Gastrocnemius medialis (tissue), 4 donors: ENCODE data around the gene BICRAL.

Experiments used
- CTCF ChIP-seq, 5 experiments: fragments of 450-650 bp in 3 of 5; fragments of 200-600 bp in 2 of 5; sonication (generic) in 2 of 5; IDR thresholded peaks in 4 of 5; conservative IDR thresholded peaks in 1 of 5; 1 replicate in 4 of 5; 2 replicates in 1 of 5; pipeline ENCODE4 v1.5.1; 2016 to 2019; ENCODE audit warnings: antibody characterized with exemption in 5 of 5, mild to moderate bottlenecking in 3 of 5, moderate library complexity in 3 of 5
- POLR2A ChIP-seq, 2 donors: fragments of 450-650 bp; IDR thresholded peaks; one replicate each; pipeline ENCODE4 v1.6.1; 2017; ENCODE audit warnings: antibody characterized with exemption in 2 of 2, mild to moderate bottlenecking in 2 of 2, moderate library complexity in 2 of 2

- TF ChIP-seq CTCF (IDR thresholded peaks at IDR 0.05 in 4 of 5, conservative IDR thresholded peaks at IDR 0.05 in 1 of 5) (no peak), POLR2A (IDR thresholded peaks at IDR 0.05) (no peak)
Observed at GRCh38 chr6:42841844-42842584, 60.2 kb downstream of the BICRAL start.
